Muscle of arm (tissue), 14 donors: Measurements from ENCODE around the gene FSIP2. TPM values are rescaled to one million over a fixed set of nuclear protein-coding genes. Genes with fewer than 3 reads are reported as not detected.

Experiments
- DNase-seq: peaks from one replicate; pipeline ENCODE4 v3.0.0-alpha.2; 2013
- long read RNA-seq, 11 donors: transcript quantifications; one replicate each; lab custom pipeline, GENCODE V29; 2026
- polyA plus RNA-seq, 12 donors: library from polyadenylated mRNA; unstranded; fragments of 120-200 nt; gene quantifications; one replicate each; pipeline ENCODE4 v1.2.1, GENCODE V29; 2013; ENCODE audit not compliant: insufficient read length in 12 of 12

The FSIP2 gene
- polyA plus RNA-seq, result 1 to 10 TPM in 9 of 12 donors, under 1 TPM in 2, not detected in 1; 0.51 to 3.0 (median 1.6) TPM
- long read RNA-seq, donor 1, result 0 reads
- long read RNA-seq, donor 2, result 0 reads
- long read RNA-seq, donor 3, result 0 reads
- long read RNA-seq, donor 4, result 0 reads
- long read RNA-seq, donor 5, result 0 reads
- long read RNA-seq, donor 6, result 0 reads
- long read RNA-seq, donor 7, result 0 reads
- long read RNA-seq, donor 8, result 0 reads
- long read RNA-seq, donor 9, result 0 reads
- long read RNA-seq, donor 10, result 0 reads
- long read RNA-seq, donor 11, result 0 reads

- peak; percentile 61 for DNase-seq
Observed at GRCh38 chr2:185738679-185739472, at the start of gene FSIP2. Gene FSIP2, plus strand, starts transcription at chr2:185738804. Its CDS starts 91 bp downstream, at chr2:185738895.

- no peak for DNase-seq
Observed at GRCh38 chr2:185689906-185690539, 48.6 kb upstream of the FSIP2 start.

- DNase-seq, result no peak
Observed at GRCh38 chr2:185695711-185696235, 42.8 kb upstream of the FSIP2 start.

GRCh38 chr2:185700883-185701282 is 37.7 kb upstream of the FSIP2 start:
- DNase-seq, result no peak

GRCh38 chr2:185734658-185735057 is 3.9 kb upstream of the FSIP2 start:
- no peak for DNase-seq

- DNase-seq, result no peak
Observed at GRCh38 chr2:185736210-185736609, 2.4 kb upstream of the FSIP2 start.

GRCh38 chr2:185745864-185746859 is 7.6 kb downstream of the FSIP2 start:
- DNase-seq, result no peak

GRCh38 chr2:185757356-185757755 is 18.8 kb downstream of the FSIP2 start:
- peak; percentile 4 for DNase-seq

- no peak for DNase-seq
Observed at GRCh38 chr2:185771396-185771795, 32.8 kb downstream of the FSIP2 start.

GRCh38 chr2:185780890-185781289 is 42.3 kb downstream of the FSIP2 start:
- no peak for DNase-seq

GRCh38 chr2:185782223-185782769 is 43.7 kb downstream of the FSIP2 start:
- DNase-seq, result no peak

- peak; percentile 18 for DNase-seq
Observed at GRCh38 chr2:185785156-185785555, 46.6 kb downstream of the FSIP2 start.

- DNase-seq, result no peak
Observed at GRCh38 chr2:185785851-185786473, 47.4 kb downstream of the FSIP2 start.

GRCh38 chr2:185787227-185788145 is 48.9 kb downstream of the FSIP2 start:
- no peak for DNase-seq

- no peak for DNase-seq
Observed at GRCh38 chr2:185790361-185790760, 51.8 kb downstream of the FSIP2 start.

GRCh38 chr2:185793532-185794345 is 55.1 kb downstream of the FSIP2 start:
- DNase-seq, result no peak

- DNase-seq, result no peak
Observed at GRCh38 chr2:185796758-185797157, 58.2 kb downstream of the FSIP2 start.

- DNase-seq, result no peak
Observed at GRCh38 chr2:185802926-185803325, 64.3 kb downstream of the FSIP2 start.
